Endometrial microvascular endothelial cells (primary cell): ENCODE results near the gene RGL3. TPM values are rescaled to one million over a fixed set of nuclear protein-coding genes. Genes with fewer than 3 reads are reported as not detected.
"Not testable (repeated sequence)": the region's sequence is repeated elsewhere in the genome, so short reads cannot be mapped to it uniquely, and the experiment has no call there.

Experiments used
- in situ Hi-C: cut with HindIII; loops from 2 replicates; pipeline ENCODE4 v1.10.0; 2017; ENCODE audit warnings: low sequenced_read_pairs, low pct_unique_long_range_greater_than_20kb; ENCODE audit errors: inconsistent ontology term
- total RNA-seq: library from RNA; depleted of rRNA; stranded (reverse); fragments of >200 nt; gene quantifications from one replicate; pipeline ENCODE4 v1.2.3, GENCODE V29; 2015; ENCODE audit errors: inconsistent ontology term

Gene RGL3
- total RNA-seq, 1 donor from 2014 or later, result not detected

DNA sequence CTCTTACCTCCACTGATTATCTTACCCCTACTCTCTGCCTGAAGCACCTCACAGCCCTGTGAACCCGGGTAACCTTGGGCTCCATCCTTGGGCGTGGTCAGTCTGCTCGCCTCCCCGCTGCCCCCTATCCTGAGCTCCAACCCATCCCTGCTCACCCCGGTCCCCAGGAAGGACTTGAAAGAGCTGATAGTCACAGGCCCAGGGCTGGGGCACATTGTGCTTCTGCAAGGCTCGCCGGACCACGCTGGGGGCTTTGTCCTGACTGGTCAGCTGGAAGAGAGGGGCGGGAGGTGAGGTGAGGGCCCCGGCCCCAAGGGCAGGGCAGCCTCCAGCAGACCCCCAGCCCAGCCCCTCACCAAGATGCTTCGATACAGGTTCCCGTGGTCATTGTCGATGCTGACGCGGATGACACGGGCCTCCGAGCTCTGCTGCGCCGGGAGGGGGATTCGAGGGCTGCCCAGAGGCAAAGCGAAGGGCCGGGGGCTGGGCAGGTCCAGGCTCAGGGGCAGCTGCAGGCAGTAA, 22.0 kb downstream of the RGL3 start:
- in situ Hi-C loops, result no loop called here

- in situ Hi-C loops, result no loop called here
Measured at GRCh38 chr19:11390933-11391680, 28.0 kb downstream of the RGL3 start.

GRCh38 chr19:11390359-11390758, 28.8 kb downstream of the RGL3 start:
- in situ Hi-C loops, result no loop called here

GRCh38 chr19:11387162-11388034, 31.7 kb downstream of the RGL3 start:
- in situ Hi-C loops, result no loop called here

- in situ Hi-C loops, result no loop called here
Measured at GRCh38 chr19:11384778-11385129, 34.4 kb downstream of the RGL3 start.

GRCh38 chr19:11383706-11384048, 35.4 kb downstream of the RGL3 start:
- in situ Hi-C loops, result no loop called here

GRCh38 chr19:11382898-11383705, 36.0 kb downstream of the RGL3 start:
- in situ Hi-C loops, result no loop called here

DNA sequence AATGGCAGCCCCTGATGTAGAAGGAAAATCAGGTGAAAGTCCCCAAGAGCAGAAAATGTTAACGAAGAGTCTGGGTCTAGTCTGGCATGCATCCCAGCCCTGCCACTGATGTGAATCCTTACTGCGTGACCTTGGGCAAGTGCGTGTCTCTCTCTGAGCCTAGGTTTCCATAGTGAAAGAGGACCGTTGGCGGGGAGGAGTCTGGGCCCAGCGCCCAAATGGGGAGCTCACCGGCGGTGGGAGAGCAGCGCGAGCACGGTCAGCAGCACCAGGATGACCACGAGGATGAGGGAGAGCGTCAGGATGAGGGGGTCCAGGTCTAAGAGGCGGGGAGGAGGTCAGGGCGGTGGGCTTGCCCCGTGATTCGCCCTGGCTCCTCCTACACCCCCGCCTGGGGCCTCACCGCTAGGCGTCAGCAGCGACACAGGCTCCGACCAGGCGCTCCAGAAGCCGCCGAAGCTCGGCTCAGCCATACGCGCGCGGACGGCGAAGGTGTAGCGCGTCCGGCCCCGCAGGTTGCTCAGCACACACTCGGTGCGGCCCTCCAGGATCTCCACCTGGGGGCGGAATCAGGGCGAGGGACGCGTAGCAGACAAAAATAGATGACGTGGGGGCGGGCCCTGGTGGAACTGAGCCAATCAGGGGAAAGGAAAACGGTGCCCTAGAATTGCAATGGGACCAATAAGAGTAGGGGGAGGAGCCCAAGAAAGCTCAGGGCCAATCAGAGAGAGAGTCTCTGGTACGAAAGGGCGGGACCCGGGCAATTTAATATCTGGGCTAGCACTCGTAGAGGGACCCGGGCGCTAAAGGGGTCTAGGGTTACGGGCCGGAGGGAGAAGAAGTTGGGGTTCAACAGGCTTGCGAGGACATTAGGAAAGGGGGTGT, 38.2 kb downstream of the RGL3 start:
- in situ Hi-C loops, result no loop called here

- in situ Hi-C loops, result no loop called here
Measured at GRCh38 chr19:11379857-11380350, 39.2 kb downstream of the RGL3 start.

- in situ Hi-C loops, result not testable (repeated sequence)
Measured at GRCh38 chr19:11379269-11379845, 39.8 kb downstream of the RGL3 start.

DNA sequence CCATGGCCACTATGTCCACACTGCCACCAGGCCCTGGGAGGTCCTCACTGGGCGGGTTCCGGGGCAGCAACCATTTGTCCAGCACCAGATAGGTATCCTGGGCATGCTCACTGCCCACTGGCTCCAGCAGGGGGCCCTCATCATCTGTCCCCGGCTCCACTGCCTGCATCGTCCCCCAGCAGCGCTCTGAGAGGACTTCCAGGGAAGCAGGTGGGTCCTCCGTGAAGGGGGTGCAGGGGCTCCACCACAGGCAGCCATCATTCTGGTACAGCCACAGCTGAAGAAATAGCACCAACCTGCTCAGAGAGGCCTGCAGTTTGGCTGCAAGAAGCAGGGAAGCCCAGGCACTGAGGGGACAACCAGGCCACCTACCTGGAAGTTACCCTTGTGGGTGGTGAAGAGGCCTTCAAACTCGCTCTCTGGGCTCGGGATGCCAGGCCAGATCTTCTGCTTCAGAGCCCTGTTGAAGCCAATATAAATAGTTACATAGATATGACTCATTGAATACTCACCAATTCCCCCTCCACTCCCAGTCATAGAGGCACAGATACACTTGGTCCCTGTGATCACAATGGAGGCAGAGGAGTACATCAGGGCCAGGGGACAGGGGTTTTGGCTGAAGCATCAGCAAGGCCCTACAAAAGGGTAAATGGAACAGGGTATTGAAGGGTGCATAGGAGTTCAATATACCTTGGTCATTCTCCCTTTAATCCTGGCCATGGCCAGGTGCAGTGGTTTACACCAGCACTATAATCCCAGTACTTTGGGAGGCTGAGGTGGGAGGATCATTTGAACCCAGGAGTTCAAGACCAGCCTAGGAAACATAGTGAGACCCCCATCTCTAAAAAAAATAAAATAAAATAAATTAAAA, 40.6 kb downstream of the RGL3 start:
- in situ Hi-C loops, result no loop called here

DNA sequence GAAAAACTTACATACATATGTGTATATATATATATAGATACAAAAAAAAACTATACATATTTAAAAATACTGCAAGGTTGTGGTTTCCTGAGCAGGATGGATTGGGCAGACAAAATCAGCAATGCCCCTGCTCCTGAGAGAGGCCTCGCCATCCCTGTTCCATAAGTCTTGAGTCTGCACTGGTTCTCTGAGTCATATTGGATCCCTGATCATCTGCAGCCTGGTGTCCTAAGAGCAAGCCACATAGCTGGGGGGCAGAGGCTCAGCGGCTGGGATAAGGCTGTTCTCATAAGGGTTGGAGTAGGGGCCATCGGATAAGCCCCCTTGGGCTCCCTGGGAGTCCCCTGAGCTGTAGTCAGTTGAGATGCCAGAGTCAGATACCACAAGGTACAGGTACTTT, 41.4 kb downstream of the RGL3 start:
- in situ Hi-C loops, result no loop called here

DNA sequence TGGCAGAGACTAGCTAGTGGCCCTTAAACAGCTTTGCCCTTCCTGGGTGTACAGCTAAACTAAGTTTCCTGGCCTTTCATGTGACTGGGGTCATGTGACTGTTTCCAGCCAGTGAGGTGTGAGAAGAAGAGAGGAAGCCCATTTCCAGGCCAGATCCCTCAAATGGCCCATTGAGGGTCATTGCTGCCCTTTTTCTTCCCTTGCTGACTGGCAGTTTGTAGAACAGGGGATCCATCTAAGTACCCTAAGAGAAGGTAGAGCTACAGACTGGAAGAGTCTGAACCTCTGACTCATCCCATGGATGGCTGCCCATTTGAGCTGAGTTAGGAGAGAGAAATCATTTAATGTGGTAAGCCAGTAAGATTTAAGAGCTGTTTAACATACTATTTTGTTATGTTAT, 41.9 kb downstream of the RGL3 start:
- in situ Hi-C loops, result no loop called here

DNA sequence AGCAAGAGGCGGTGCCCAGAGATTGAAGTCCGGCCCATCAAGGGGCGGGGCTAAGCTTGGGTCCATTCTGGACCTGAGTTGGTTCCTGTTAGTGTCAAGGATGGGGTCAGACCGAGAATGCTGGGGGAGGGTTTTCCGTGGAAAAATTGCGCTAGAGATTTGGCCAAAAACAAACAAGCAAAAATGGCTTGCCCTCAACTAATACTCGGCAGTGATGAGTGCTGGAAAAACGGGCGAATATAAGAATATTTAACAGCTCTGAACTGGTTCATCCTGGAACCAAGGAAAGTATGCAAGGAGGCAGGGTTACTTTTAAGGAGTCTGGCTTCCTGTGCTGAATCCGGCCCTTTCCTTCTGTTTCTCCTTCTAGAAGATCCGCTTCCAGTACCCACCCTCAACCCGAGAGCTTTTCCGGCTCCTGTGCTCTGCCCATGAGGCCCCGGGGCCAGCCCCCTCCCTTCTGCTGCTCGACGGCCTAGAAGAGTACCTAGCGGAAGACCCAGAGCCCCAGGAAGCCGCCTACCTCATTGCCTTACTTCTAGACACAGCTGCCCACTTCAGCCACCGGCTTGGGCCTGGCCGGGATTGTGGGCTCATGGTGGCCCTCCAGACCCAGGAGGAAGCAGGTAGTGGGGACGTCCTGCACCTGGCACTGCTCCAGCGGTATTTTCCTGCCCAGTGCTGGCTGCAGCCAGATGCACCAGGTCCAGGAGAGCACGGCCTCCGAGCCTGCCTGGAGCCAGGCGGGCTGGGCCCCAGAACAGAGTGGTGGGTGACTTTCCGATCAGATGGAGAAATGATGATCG, 43.8 kb downstream of the RGL3 start:
- in situ Hi-C loops, result no loop called here

DNA sequence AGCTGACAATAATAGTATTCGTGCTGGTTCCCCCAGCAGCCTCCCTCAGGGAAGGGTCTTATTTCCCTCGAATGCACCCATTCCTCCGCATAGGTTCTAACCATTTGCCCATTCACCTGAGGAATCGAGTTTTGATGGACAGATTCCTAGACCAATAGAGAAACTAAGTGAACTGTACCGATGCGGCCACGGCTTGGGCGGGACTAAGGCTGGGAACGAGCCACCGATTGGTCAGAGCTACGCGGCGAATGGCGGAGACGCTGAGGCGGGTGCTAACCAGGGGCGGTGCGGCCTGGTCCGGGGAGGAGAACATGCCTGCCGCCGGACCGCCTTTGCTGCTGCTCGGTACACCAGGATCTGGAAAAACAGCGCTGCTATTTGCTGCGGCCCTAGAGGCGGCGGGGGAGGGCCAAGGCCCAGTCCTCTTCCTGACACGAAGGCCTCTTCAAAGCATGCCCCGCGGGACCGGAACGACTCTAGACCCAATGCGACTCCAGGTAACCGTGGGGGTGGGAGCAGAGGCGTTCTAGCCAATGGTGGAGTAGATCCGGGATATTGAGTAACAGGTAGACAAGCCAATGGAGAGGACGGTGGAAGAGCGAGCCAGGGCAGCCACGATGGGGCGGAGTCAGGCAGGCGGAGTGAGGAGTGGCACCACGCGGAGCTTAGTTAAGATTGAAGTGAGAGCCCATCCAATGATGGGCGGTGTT, 44.5 kb downstream of the RGL3 start, which contains the start of gene SWSAP1:
SWSAP1 (plus strand) TSS at position 234 of the 710 bp plus-strand sequence; CDS start at position 249, 15 bp downstream.
- in situ Hi-C loops, result no loop called here
